ENCODE results near the gene CTNND2. TPM values are rescaled to one million over a fixed set of nuclear protein-coding genes. Genes with fewer than 3 reads are reported as not detected.

The CTNND2 gene
- total RNA-seq, 1 experiment from 2014 or later, result 7.0 TPM

- Mint-ChIP-seq H3K27ac (no peak overlapping the region; a peak in 1 of 7 replicates), H3K9me3 (no peaks in the 10 kb centered on the region), H3K27me3 (ENCODE audit: low read depth) (no peaks in the 10 kb centered on the region), H3K36me3 (ENCODE audit: insufficient read depth in 1 of 3, low read depth in 3 of 3) (no peaks in the 10 kb centered on the region), H3K4me3 (no peak overlapping the region), H3K4me1 (peaks cover 5 to 11% of the 10 kb centered on the region in 2 experiments)
- no peak for TF ChIP-seq CTCF (conservative IDR thresholded peaks at IDR 0.05)
- H2AK5ac ChIP-seq (ENCODE audit: insufficient read length, low read length), result no peak overlapping the region
- no peak overlapping the region for H3K23ac ChIP-seq (ENCODE audit: insufficient read length, low read depth, low read length)
- H3K9me3 ChIP-seq (ENCODE audit: control insufficient read depth, low read depth, low read length), result no peaks in the 10 kb centered on the region
- no peak overlapping the region for H2BK12ac ChIP-seq (ENCODE audit: insufficient read length, low read depth, low read length)
- H4K5ac ChIP-seq (ENCODE audit: insufficient read length, low read depth, low read length), result no peak overlapping the region
- H3K79me2 ChIP-seq (ENCODE audit: insufficient read depth, low read length), result no peaks in the 10 kb centered on the region
- H3K4ac ChIP-seq (ENCODE audit: low read depth, low read length), result no peak overlapping the region
- no peak overlapping the region for H3K56ac ChIP-seq (ENCODE audit: insufficient read length, low read depth, low read length)
- H2BK120ac ChIP-seq (ENCODE audit: low read depth, low read length, poor library complexity, severe bottlenecking), result no peak overlapping the region
- no peak for DNase-seq
- H2BK15ac ChIP-seq (ENCODE audit: low read depth, low read length), result no peak overlapping the region
- H4K20me1 ChIP-seq (ENCODE audit: control insufficient read depth, insufficient read depth, insufficient read length), result no peaks in the 10 kb centered on the region
- no peak overlapping the region for H3T11ph ChIP-seq (ENCODE audit: low read length)
- H3K79me1 ChIP-seq (ENCODE audit: insufficient read depth, low read depth, low read length, poor library complexity, severe bottlenecking), result no peaks in the 10 kb centered on the region
- WGBS (ENCODE audit: extremely low coverage, insufficient read length, low lambda C conversion rate), result no CpG with 5 or more reads among the region's 1 CpG
- no peak overlapping the region for H3K14ac ChIP-seq (ENCODE audit: insufficient read depth, low read length)
- no peaks in the 10 kb centered on the region for H3K23me2 ChIP-seq (ENCODE audit: insufficient read length, low read depth, low read length, poor library complexity, severe bottlenecking)
- no peak overlapping the region for H3K9ac ChIP-seq (ENCODE audit: extremely low read depth, insufficient read length, low read length)
- H3K4me1 ChIP-seq (ENCODE audit: insufficient read depth, low read length), result no peaks in the 10 kb centered on the region
- no peak overlapping the region for H3K4me2 ChIP-seq (ENCODE audit: insufficient read depth, insufficient read length, low read length)
- no peak overlapping the region for H3K27ac ChIP-seq (ENCODE audit: insufficient read length, low read depth, low read length)
- no peak overlapping the region for H2BK5ac ChIP-seq (ENCODE audit: insufficient read length, low read length)
- no peak overlapping the region for H4K91ac ChIP-seq (ENCODE audit: insufficient read length, low read depth, low read length)
- no peak overlapping the region for H2BK20ac ChIP-seq (ENCODE audit: low read depth, low read length, poor library complexity, severe bottlenecking)
- H2AFZ ChIP-seq (ENCODE audit: low read length), result no peak overlapping the region
- H3K18ac ChIP-seq (ENCODE audit: insufficient read length, low read depth, low read length), result no peak overlapping the region
- H4K8ac ChIP-seq (replicated peaks; ENCODE audit: insufficient read length, low read depth, low read length), result no peak overlapping the region
- no peaks in the 10 kb centered on the region for H3K27me3 ChIP-seq (ENCODE audit: insufficient read depth, low read length)
Measured at GRCh38 chr5:11104210-11104609, 800.0 kb downstream of the CTNND2 start.
